Natural killer cell (primary cell): ENCODE results near the gene TBX5. TPM values are rescaled to one million over a fixed set of nuclear protein-coding genes. Genes with fewer than 3 reads are reported as not detected.

ENCODE experiments used
- ATAC-seq, 3 donors: fragments of 150-1000 bp in 2 of 3; fragments of 200-7000 bp in 1 of 3; cut with Tn5 transposase; 1 replicate in 1 of 3; 2 replicates in 2 of 3; pipeline ENCODE4 v1.10.0; 2021; ENCODE audit warnings: mild to moderate bottlenecking in 2 of 3, moderate library complexity in 2 of 3
- DNase-seq, 2 donors: peaks; one replicate each; pipeline versions ENCODE4 v3.0.0 to v3.0.0-alpha.2; 2013 to 2021; ENCODE audit warnings: mixed read lengths in 1 of 2
- H3K27ac ChIP-seq: one replicate; pipeline ENCODE4 v1.5.1; 2013; ENCODE audit warnings: mild to moderate bottlenecking, low read length
- H3K27me3 ChIP-seq: one replicate; pipeline ENCODE4 v1.6.1; 2013; ENCODE audit warnings: low read length; ENCODE audit not compliant: control insufficient read depth, insufficient read depth
- H3K36me3 ChIP-seq: one replicate; pipeline ENCODE4 v1.6.1; 2013; ENCODE audit warnings: low read length; ENCODE audit not compliant: control insufficient read depth, insufficient read depth
- H3K4me1 ChIP-seq: one replicate; pipeline ENCODE4 v1.6.1; 2013; ENCODE audit warnings: low read length; ENCODE audit not compliant: control insufficient read depth, insufficient read depth
- H3K4me3 ChIP-seq: one replicate; pipeline ENCODE4 v1.5.1; 2013; ENCODE audit warnings: low read length
- H3K9me3 ChIP-seq: one replicate; pipeline ENCODE4 v1.6.1; 2013; ENCODE audit warnings: low read length; ENCODE audit not compliant: control insufficient read depth, insufficient read depth
- H3K27ac Mint-ChIP-seq, 2 donors: one replicate each; pipeline ENCODE4 v1.8.0; 2022; ENCODE audit warnings: mild to moderate bottlenecking in 2 of 2, mixed read lengths in 2 of 2, moderate library complexity in 1 of 2
- H3K27me3 Mint-ChIP-seq, 2 donors: one replicate each; pipeline ENCODE4 v1.8.0; 2022; ENCODE audit warnings: low read depth in 2 of 2, mixed read lengths in 2 of 2
- H3K36me3 Mint-ChIP-seq: one replicate; pipeline ENCODE4 v1.8.0; 2022; ENCODE audit warnings: mixed read lengths
- H3K4me1 Mint-ChIP-seq, 2 donors: one replicate each; pipeline ENCODE4 v1.8.0; 2022; ENCODE audit warnings: mixed read lengths in 2 of 2
- H3K4me3 Mint-ChIP-seq: one replicate; pipeline ENCODE4 v1.8.0; 2022; ENCODE audit warnings: mild to moderate bottlenecking, moderate library complexity, mixed read lengths
- H3K9me3 Mint-ChIP-seq, 2 donors: one replicate each; pipeline ENCODE4 v1.8.0; 2022; ENCODE audit warnings: mixed read lengths in 2 of 2
- CTCF ChIP-seq: fragments of 200-600 bp; IDR thresholded peaks from one replicate; pipeline ENCODE4 v1.8.0; 2022; ENCODE audit warnings: antibody characterized with exemption
- WGBS: methylation state at CpG from one replicate; pipeline ENCODE4 v1.1.7; 2013; ENCODE audit warnings: missing lambda C conversion rate; ENCODE audit not compliant: insufficient coverage; 5-methylcytosine and 5-hydroxymethylcytosine counted together
- intact Hi-C: fragments of 100-400 bp; cut with micrococcal nuclease; formaldehyde crosslinking; loops from one replicate; pipeline ENCODE4 v1.14.2; 2022
- total RNA-seq, 4 donors: library from RNA; stranded (reverse); fragments of 120-200 nt in 1 of 4; gene quantifications; one replicate each; pipeline versions ENCODE4 v1.2.3 to v1.2.4, GENCODE V29; 2013 to 2022

The TBX5 gene
- total RNA-seq, 3 donors from 2014 or later (not counting 1 experiment from before 2014, with no cell fraction given), result not detected

GRCh38 chr12:114334395-114334794 is 71.5 kb downstream of the TBX5 start:
- H3K27me3 ChIP-seq, result no peaks in the 10 kb centered on the region
- H3K4me3 ChIP-seq, result no peak overlapping the region
- Mint-ChIP-seq H3K4me1 (no peaks in the 10 kb centered on the region), H3K9me3 (peaks cover 0 to 3% of the 10 kb centered on the region in 2 donors), H3K4me3 (no peak overlapping the region), H3K27ac (no peak overlapping the region), H3K27me3 (peaks cover 0 to 4% of the 10 kb centered on the region in 2 donors), H3K36me3 (no peaks in the 10 kb centered on the region)
- no peaks in the 10 kb centered on the region for H3K4me1 ChIP-seq
- intact Hi-C loops, result no loop called here
- H3K9me3 ChIP-seq, result no peaks in the 10 kb centered on the region
- no peaks in the 10 kb centered on the region for H3K36me3 ChIP-seq
- H3K27ac ChIP-seq, result no peak overlapping the region
- 81% methylated on average over 5 of the region's 5 CpGs for WGBS
- DNase-seq (no peak), ATAC-seq (no peak)
- no peak for TF ChIP-seq CTCF

DNA sequence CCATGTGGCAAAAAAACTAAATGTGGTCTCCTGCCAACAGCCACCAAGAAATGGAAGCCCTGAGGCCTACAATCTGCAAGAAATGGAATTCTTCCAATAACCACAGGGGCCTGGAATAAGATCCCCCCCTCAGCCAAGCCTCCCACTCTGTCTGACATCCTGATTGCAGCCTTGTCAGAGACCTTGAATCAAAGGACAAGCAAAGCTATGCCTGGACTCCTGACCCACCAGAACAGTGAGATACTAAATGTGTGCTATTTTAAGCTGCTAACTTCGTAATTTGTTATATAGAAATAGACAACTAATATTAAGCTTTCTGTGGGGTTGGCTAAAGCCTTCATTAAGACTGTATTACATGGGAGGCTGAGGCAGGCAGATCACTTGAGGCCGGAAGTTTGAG is 77.7 kb downstream of the TBX5 start:
- intact Hi-C loops, result no loop called here
- H3K4me1 Mint-ChIP-seq, result no peaks in the 10 kb centered on the region

GRCh38 chr12:114327765-114328164 is 78.2 kb downstream of the TBX5 start:
- Mint-ChIP-seq H3K36me3 (no peaks in the 10 kb centered on the region), H3K9me3 (peaks cover 0 to 4% of the 10 kb centered on the region in 2 donors), H3K4me3 (no peak overlapping the region), H3K27ac (no peak overlapping the region), H3K4me1 (no peaks in the 10 kb centered on the region), H3K27me3 (no peaks in the 10 kb centered on the region)
- no peaks in the 10 kb centered on the region for H3K27me3 ChIP-seq
- DNase-seq (no peak), ATAC-seq (no peak)
- no peak overlapping the region for H3K4me3 ChIP-seq
- no peaks in the 10 kb centered on the region for H3K4me1 ChIP-seq
- TF ChIP-seq CTCF, result no peak
- no peak overlapping the region for H3K27ac ChIP-seq
- no peaks in the 10 kb centered on the region for H3K36me3 ChIP-seq
- intact Hi-C loops, result no loop called here
- no peaks in the 10 kb centered on the region for H3K9me3 ChIP-seq

More for the DNA sequence above, 77.7 kb downstream of the TBX5 start:
- TF ChIP-seq CTCF, result no peak
- Mint-ChIP-seq H3K27me3 (no peaks in the 10 kb centered on the region), H3K36me3 (no peaks in the 10 kb centered on the region), H3K27ac (no peak overlapping the region), H3K9me3 (peaks cover 0 to 4% of the 10 kb centered on the region in 2 donors), H3K4me3 (no peak overlapping the region)
- WGBS, result 100% methylated on average over 1 of the region's 2 CpGs
- ATAC-seq, result no peak
- Histone ChIP-seq H3K9me3 (no peaks in the 10 kb centered on the region), H3K27ac (no peak overlapping the region), H3K27me3 (no peaks in the 10 kb centered on the region), H3K4me1 (no peaks in the 10 kb centered on the region), H3K36me3 (no peaks in the 10 kb centered on the region), H3K4me3 (no peak overlapping the region)
- no peak for DNase-seq

GRCh38 chr12:114321524-114321923 is 84.4 kb downstream of the TBX5 start:
- H3K4me3 ChIP-seq, result no peak overlapping the region
- Mint-ChIP-seq H3K27ac (no peak overlapping the region), H3K9me3 (peaks cover 0 to 2% of the 10 kb centered on the region in 2 donors)

More at GRCh38 chr12:114321524-114321923, 84.4 kb downstream of the TBX5 start:
- Mint-ChIP-seq H3K27me3 (no peaks in the 10 kb centered on the region), H3K36me3 (no peaks in the 10 kb centered on the region), H3K4me1 (no peaks in the 10 kb centered on the region), H3K4me3 (no peak overlapping the region)
- Histone ChIP-seq H3K27ac (no peak overlapping the region), H3K9me3 (no peaks in the 10 kb centered on the region), H3K27me3 (no peaks in the 10 kb centered on the region), H3K36me3 (no peaks in the 10 kb centered on the region), H3K4me1 (no peaks in the 10 kb centered on the region)
- DNase-seq, result no peak
- no peak for ATAC-seq
- WGBS, result 89% methylated on average over 1 of the region's 1 CpG
- no peak for TF ChIP-seq CTCF
- intact Hi-C loops, result no loop called here
